ENCODE data around the gene AGBL1. TPM values are rescaled to one million over a fixed set of nuclear protein-coding genes. Genes with fewer than 3 reads are reported as not detected.

AGBL1 gene
- total and polyA plus RNA-seq, 2 experiments from 2014 or later = 0.03 TPM; not detected in 1

- no peak overlapping the region for H3K27ac ChIP-seq (ENCODE audit: low read depth)
- Mint-ChIP-seq H3K9me3 (no peaks in the 10 kb centered on the region; the same call in 1 of the 3 replicates), H3K4me3 (no peak overlapping the region), H3K4me1 (no peaks in the 10 kb centered on the region), H3K36me3 (ENCODE audit: low read depth) (no peaks in the 10 kb centered on the region), H3K27ac (no peak overlapping the region), H3K27me3 (ENCODE audit: insufficient read depth, low read depth, poor library complexity) (no peaks in the 10 kb centered on the region)
- H2AFZ ChIP-seq = 0 out of 2 replicates have a peak overlapping the region, but pooled peaks have one; percentile 6
- H3K27me3 ChIP-seq (ENCODE audit: insufficient read depth) = no peaks in the 10 kb centered on the region
- H3K36me3 ChIP-seq (ENCODE audit: insufficient read depth) = no peaks in the 10 kb centered on the region
- H3K4me2 ChIP-seq = no peak overlapping the region
- H3K9me2 ChIP-seq (ENCODE audit: insufficient read depth) = no peaks in the 10 kb centered on the region
- no peak for ATAC-seq
- no peaks in the 10 kb centered on the region for H3F3A ChIP-seq (replicated peaks; ENCODE audit: low read depth)
- no peak for DNase-seq (ENCODE audit: low spot score)
- no peaks in the 10 kb centered on the region for H4K20me1 ChIP-seq (replicated peaks; ENCODE audit: insufficient read depth)
- H3K4me1 ChIP-seq (ENCODE audit: insufficient read depth) = no peaks in the 10 kb centered on the region
- no peaks in the 10 kb centered on the region for H3K79me2 ChIP-seq (replicated peaks; ENCODE audit: insufficient read depth)
- TF ChIP-seq ZNF331 (CRISPR knock-in tag; IDR thresholded peaks at IDR 0.05; ENCODE audit: low read depth) (no peak), EZH2 (IDR thresholded peaks at IDR 0.05; ENCODE audit: low read depth, unreplicated experiment) (no peak), CTCF (conservative IDR thresholded peaks at IDR 0.05; ENCODE audit: low read depth in 2 of 2) (no peak), NANOG (IDR thresholded peaks at IDR 0.05; ENCODE audit: borderline replicate concordance) (no peak), STAT1 (IDR thresholded peaks at IDR 0.05; ENCODE audit: unreplicated experiment) (no peak), EZH2phosphoT487 (IDR thresholded peaks at IDR 0.05; ENCODE audit: unreplicated experiment) (no peak), ZNF462 (CRISPR knock-in tag; IDR thresholded peaks at IDR 0.05) (no peak), ETS1 (IDR thresholded peaks at IDR 0.05) (no peak), ZNF114 (CRISPR knock-in tag; IDR thresholded peaks at IDR 0.05) (no peak), POLR2AphosphoS5 (IDR thresholded peaks at IDR 0.05; ENCODE audit: low read depth) (no peak), CREB1 (CRISPR knock-in tag; IDR thresholded peaks at IDR 0.05; ENCODE audit: low read depth) (no peak), REST (IDR thresholded peaks at IDR 0.05; ENCODE audit: unreplicated experiment) (no peak)
- no peak overlapping the region for H3K4me3 ChIP-seq
Measured at GRCh38 chr15:86336051-86336788, 256.5 kb downstream of the AGBL1 start.

All from GM23338 (cell line).